Neural cell (in vitro differentiated cells): ENCODE measurements around the gene MTREX. TPM values are rescaled to one million over a fixed set of nuclear protein-coding genes. Genes with fewer than 3 reads are reported as not detected.
A peak's percentile ranks its signal among the peaks of the same experiment; 100 is the strongest.

ENCODE experiments used
- H2AFZ ChIP-seq: fragments of 200-600, 300-800 bp; sonication (generic), shearing (Covaris generic); 2 replicates; pipeline ENCODE4 v1.6.0; 2014; ENCODE audit warnings: low read depth, mild to moderate bottlenecking, antibody characterized with exemption, low read length, moderate library complexity
- H3F3A ChIP-seq: fragments of 200-600 bp; shearing (Covaris generic); 2 replicates; pipeline ENCODE4 v1.6.1; 2016; ENCODE audit warnings: mild to moderate bottlenecking, moderate library complexity, mixed read lengths, antibody characterized with exemption, low read length; ENCODE audit not compliant: insufficient read depth, poor library complexity, severe bottlenecking
- H3K27ac ChIP-seq: fragments of 200-600, 300-800 bp; sonication (generic), shearing (Covaris generic); 2 replicates; pipeline ENCODE4 v1.5.1; 2014; ENCODE audit warnings: mild to moderate bottlenecking, low read length, moderate library complexity
- H3K27me3 ChIP-seq: fragments of 300-800, 200-600 bp; sonication (generic), shearing (Covaris generic); 2 replicates; pipeline ENCODE4 v1.6.0; 2014; ENCODE audit warnings: mild to moderate bottlenecking, low read depth, low read length, moderate library complexity; ENCODE audit not compliant: insufficient read depth
- H3K36me3 ChIP-seq: fragments of 300-800, 200-600 bp; sonication (generic), shearing (Covaris generic); 2 replicates; pipeline ENCODE4 v1.5.1; 2014; ENCODE audit warnings: mild to moderate bottlenecking, antibody characterized with exemption, low read length, moderate library complexity; ENCODE audit not compliant: insufficient read depth
- H3K4me2 ChIP-seq: fragments of 300-800, 200-600 bp; sonication (generic), shearing (Covaris generic); 2 replicates; pipeline ENCODE4 v1.6.0; 2014; ENCODE audit warnings: mild to moderate bottlenecking, low read length
- H3K4me3 ChIP-seq: fragments of 300-800, 200-600 bp; sonication (generic), shearing (Covaris generic); 2 replicates; pipeline ENCODE4 v1.5.1; 2014; ENCODE audit warnings: mild to moderate bottlenecking, low read length, moderate library complexity
- H3K79me2 ChIP-seq: fragments of 200-600 bp; shearing (Covaris generic); replicated peaks from 2 replicates; pipeline ENCODE4 v1.6.0; 2014; ENCODE audit warnings: mild to moderate bottlenecking, low read length, moderate library complexity; ENCODE audit not compliant: insufficient read depth
- H3K9ac ChIP-seq: fragments of 300-800, 200-600 bp; sonication (generic), shearing (Covaris generic); 2 replicates; pipeline ENCODE4 v1.6.1; 2016; ENCODE audit warnings: mild to moderate bottlenecking, low read length, mixed read lengths
- H3K9me2 ChIP-seq: fragments of 200-600 bp; shearing (Covaris generic); 2 replicates; pipeline ENCODE4 v1.6.1; 2016; ENCODE audit warnings: mild to moderate bottlenecking, low read length, mixed read lengths; ENCODE audit not compliant: insufficient read depth
- H3K9me3 ChIP-seq: fragments of 200-600, 300-800 bp; sonication (generic), shearing (Covaris generic); 2 replicates; pipeline ENCODE4 v1.6.1; 2016; ENCODE audit warnings: mild to moderate bottlenecking, mixed run types, low read length, moderate library complexity, mixed read lengths
- H4K20me1 ChIP-seq: fragments of 200-600 bp; shearing (Covaris generic); 2 replicates; pipeline ENCODE4 v1.6.1; 2016; ENCODE audit warnings: mild to moderate bottlenecking, mixed run types; ENCODE audit not compliant: insufficient read depth
- EP300 ChIP-seq: fragments of 450-650 bp; conservative IDR thresholded peaks from 2 replicates; pipeline ENCODE4 v1.6.1; 2014; ENCODE audit warnings: antibody characterized with exemption, mild to moderate bottlenecking, moderate library complexity; ENCODE audit not compliant: poor library complexity, severe bottlenecking
- EZH2 ChIP-seq: fragments of 200-600, 300-800 bp; shearing (Covaris generic), sonication (generic); IDR thresholded peaks from 2 replicates; pipeline ENCODE4 v1.6.1; 2014; ENCODE audit warnings: antibody characterized with exemption, low read length, borderline replicate concordance, mild to moderate bottlenecking; ENCODE audit not compliant: insufficient read depth, poor library complexity, severe bottlenecking
- MXI1 ChIP-seq: fragments of 450-650 bp; conservative IDR thresholded peaks from 2 replicates; pipeline ENCODE4 v1.6.1; 2014; ENCODE audit warnings: antibody characterized with exemption, mild to moderate bottlenecking; ENCODE audit not compliant: poor library complexity, severe bottlenecking
- POLR2AphosphoS5 ChIP-seq: IDR thresholded peaks from 2 replicates; pipeline ENCODE4 v1.6.1; 2012
- RAD21 ChIP-seq: fragments of 450-650 bp; conservative IDR thresholded peaks from 2 replicates; pipeline ENCODE4 v1.6.1; 2014; ENCODE audit warnings: antibody characterized with exemption, mild to moderate bottlenecking, moderate library complexity
- SMC3 ChIP-seq: fragments of 450-650 bp; conservative IDR thresholded peaks from 2 replicates; pipeline ENCODE4 v1.6.1; 2014; ENCODE audit warnings: antibody characterized with exemption, mild to moderate bottlenecking, moderate library complexity; ENCODE audit not compliant: poor library complexity
- TAF1 ChIP-seq: IDR thresholded peaks from 2 replicates; pipeline ENCODE4 v1.6.1; 2012; ENCODE audit warnings: low read depth
- polyA minus RNA-seq: library from RNA; depleted of rRNA, polyadenylated mRNA; stranded (reverse); fragments of >200 nt; gene quantifications from 2 replicates; pipeline ENCODE4 v1.2.3, GENCODE V29; 2014
- polyA plus RNA-seq: library from polyadenylated mRNA; depleted of rRNA; stranded (reverse); fragments of >200 nt; gene quantifications from 2 replicates; pipeline ENCODE4 v1.2.3, GENCODE V29; 2014
- TF ChIP-seq, protein P1 (sequence below): IDR thresholded peaks from 2 replicates; pipeline ENCODE4 v1.6.1; 2012; ENCODE audit warnings: borderline replicate concordance
- TF ChIP-seq, protein P2 (sequence below): fragments of 450-650 bp; IDR thresholded peaks from 2 replicates; pipeline ENCODE4 v1.5.1; 2014; ENCODE audit warnings: antibody characterized with exemption, mild to moderate bottlenecking, moderate library complexity; ENCODE audit not compliant: poor library complexity, severe bottlenecking

The MTREX gene
- polyA plus RNA-seq (77.6 and 94.8 TPM in 2 replicates), polyA minus RNA-seq (227 and 256 TPM in 2 replicates)

DNA sequence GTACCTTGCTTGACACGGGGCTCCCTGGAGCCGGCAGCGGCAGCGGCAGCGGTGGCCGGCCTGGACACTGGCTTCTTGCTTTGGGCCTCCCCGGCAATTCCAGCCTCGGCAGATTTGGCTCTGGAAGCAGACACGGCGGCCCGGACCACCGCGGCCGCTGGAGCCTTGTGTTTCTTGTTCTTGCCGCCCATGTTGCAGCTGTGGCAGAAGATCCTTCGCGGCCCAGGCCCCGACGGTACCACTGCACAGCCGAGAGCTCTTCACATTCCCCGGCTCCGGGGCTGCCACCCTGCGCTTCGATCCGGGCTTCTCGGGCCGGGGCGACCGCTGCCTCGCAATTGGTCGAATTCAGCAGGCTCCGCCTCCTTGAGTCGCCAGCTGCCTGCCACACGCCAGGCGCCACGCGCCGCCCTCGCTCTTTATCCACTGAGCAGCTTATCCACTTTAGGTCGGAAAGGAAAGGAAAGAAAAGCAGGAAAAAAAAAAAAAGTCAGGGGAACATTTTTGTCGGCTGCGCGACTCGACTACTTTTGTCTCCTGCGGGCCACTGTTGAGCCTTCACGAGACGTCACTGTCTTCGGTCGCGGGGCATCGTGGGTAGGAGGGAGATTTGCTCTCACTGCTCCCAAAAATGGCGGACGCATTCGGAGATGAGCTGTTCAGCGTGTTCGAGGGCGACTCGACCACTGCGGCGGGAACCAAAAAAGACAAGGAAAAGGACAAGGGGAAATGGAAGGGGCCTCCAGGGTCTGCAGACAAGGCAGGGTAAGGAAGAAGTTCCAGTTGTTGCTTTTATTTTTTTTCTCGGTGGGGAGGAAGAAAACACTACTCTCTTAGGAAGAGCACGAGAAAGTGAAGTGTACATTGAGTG, at the start of gene MTREX, which contains the start of gene DHX29:
MTREX (plus strand) TSS at position 607 of the 871 bp plus-strand sequence; CDS start at position 632, 25 bp downstream.
DHX29 (minus strand) TSS at position 312 of the 871 bp plus-strand sequence; CDS start at position 191, 121 bp downstream.
- Histone ChIP-seq H3K4me3 (peak within 1 kb of the TSS; percentile 89), H3K36me3 (no peaks in the 10 kb centered on the region), H3K4me2 (peak within 1 kb of the TSS; percentile 95), H3K9me3 (no peaks in the 10 kb centered on the region), H3F3A (no peaks in the 10 kb centered on the region), H3K27ac (peak within 1 kb of the TSS; percentile 94), H3K9ac (peak within 1 kb of the TSS; percentile 91), H2AFZ (peak within 1 kb of the TSS; percentile 83), H3K79me2 (peaks cover 87% of the 10 kb centered on the region), H3K9me2 (no peaks in the 10 kb centered on the region), H3K27me3 (no peaks in the 10 kb centered on the region), H4K20me1 (no peaks in the 10 kb centered on the region)
- TF ChIP-seq MXI1 (peak; percentile 92), POLR2AphosphoS5 (peak; percentile 81), SMC3 (no peak), EP300 (peak; percentile 49), TAF1 (peak; percentile 90), EZH2 (no peak)
- TF ChIP-seq, protein P1, sequence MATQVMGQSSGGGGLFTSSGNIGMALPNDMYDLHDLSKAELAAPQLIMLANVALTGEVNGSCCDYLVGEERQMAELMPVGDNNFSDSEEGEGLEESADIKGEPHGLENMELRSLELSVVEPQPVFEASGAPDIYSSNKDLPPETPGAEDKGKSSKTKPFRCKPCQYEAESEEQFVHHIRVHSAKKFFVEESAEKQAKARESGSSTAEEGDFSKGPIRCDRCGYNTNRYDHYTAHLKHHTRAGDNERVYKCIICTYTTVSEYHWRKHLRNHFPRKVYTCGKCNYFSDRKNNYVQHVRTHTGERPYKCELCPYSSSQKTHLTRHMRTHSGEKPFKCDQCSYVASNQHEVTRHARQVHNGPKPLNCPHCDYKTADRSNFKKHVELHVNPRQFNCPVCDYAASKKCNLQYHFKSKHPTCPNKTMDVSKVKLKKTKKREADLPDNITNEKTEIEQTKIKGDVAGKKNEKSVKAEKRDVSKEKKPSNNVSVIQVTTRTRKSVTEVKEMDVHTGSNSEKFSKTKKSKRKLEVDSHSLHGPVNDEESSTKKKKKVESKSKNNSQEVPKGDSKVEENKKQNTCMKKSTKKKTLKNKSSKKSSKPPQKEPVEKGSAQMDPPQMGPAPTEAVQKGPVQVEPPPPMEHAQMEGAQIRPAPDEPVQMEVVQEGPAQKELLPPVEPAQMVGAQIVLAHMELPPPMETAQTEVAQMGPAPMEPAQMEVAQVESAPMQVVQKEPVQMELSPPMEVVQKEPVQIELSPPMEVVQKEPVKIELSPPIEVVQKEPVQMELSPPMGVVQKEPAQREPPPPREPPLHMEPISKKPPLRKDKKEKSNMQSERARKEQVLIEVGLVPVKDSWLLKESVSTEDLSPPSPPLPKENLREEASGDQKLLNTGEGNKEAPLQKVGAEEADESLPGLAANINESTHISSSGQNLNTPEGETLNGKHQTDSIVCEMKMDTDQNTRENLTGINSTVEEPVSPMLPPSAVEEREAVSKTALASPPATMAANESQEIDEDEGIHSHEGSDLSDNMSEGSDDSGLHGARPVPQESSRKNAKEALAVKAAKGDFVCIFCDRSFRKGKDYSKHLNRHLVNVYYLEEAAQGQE, result peak; percentile 75
- TF ChIP-seq, protein P2, sequence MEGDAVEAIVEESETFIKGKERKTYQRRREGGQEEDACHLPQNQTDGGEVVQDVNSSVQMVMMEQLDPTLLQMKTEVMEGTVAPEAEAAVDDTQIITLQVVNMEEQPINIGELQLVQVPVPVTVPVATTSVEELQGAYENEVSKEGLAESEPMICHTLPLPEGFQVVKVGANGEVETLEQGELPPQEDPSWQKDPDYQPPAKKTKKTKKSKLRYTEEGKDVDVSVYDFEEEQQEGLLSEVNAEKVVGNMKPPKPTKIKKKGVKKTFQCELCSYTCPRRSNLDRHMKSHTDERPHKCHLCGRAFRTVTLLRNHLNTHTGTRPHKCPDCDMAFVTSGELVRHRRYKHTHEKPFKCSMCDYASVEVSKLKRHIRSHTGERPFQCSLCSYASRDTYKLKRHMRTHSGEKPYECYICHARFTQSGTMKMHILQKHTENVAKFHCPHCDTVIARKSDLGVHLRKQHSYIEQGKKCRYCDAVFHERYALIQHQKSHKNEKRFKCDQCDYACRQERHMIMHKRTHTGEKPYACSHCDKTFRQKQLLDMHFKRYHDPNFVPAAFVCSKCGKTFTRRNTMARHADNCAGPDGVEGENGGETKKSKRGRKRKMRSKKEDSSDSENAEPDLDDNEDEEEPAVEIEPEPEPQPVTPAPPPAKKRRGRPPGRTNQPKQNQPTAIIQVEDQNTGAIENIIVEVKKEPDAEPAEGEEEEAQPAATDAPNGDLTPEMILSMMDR, result no peak

DNA sequence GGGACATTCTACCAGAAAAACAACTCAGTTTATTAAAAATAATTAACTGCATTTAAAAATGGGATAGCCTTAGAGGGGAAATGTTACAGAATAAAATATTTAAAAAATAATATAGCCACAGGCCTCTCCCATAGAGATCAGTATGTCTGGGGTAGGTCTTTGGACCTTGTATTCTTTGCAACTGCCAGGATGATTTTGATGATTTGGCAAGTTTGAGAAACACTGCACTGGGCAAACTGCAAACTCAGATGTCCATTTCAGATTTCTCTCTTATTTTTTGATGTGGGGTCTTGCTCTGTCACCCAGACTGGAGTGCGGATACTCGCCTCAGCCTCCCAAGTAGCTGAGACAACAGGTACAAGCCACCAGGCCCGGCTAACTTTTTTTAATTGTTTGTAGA, 49.5 kb upstream of the MTREX start:
- TF ChIP-seq POLR2AphosphoS5 (no peak), EP300 (no peak), SMC3 (no peak), MXI1 (no peak), RAD21 (no peak), TAF1 (no peak), EZH2 (no peak)
- TF ChIP-seq, protein P2, result no peak
- TF ChIP-seq, protein P1, result no peak
- Histone ChIP-seq H3K4me2 (no peak overlapping the region), H3K9me3 (no peaks in the 10 kb centered on the region), H3K27ac (no peak overlapping the region), H3F3A (no peaks in the 10 kb centered on the region), H2AFZ (no peak overlapping the region), H3K36me3 (peaks cover 4% of the 10 kb centered on the region), H3K9ac (no peak overlapping the region), H4K20me1 (no peaks in the 10 kb centered on the region), H3K4me3 (no peak overlapping the region), H3K79me2 (no peaks in the 10 kb centered on the region), H3K27me3 (no peaks in the 10 kb centered on the region), H3K9me2 (no peaks in the 10 kb centered on the region)
